Retinal pigment epithelial cell (primary cell): ENCODE results near the gene STXBP6.

Experiments used
- DNase-seq: peaks from one replicate; pipeline ENCODE4 v3.0.0-alpha.2; 2010; ENCODE audit warnings: low read depth
- H3K4me3 ChIP-seq: 2 replicates; pipeline ENCODE4 v1.5.1; 2011; ENCODE audit warnings: mild to moderate bottlenecking, low read length, control low read depth, moderate library complexity
- TF ChIP-seq, protein P1 (sequence below): conservative IDR thresholded peaks from 2 replicates; pipeline ENCODE4 v1.5.1; 2011; ENCODE audit warnings: low read depth, low read length, control low read depth, inconsistent platforms

The STXBP6 gene

DNA sequence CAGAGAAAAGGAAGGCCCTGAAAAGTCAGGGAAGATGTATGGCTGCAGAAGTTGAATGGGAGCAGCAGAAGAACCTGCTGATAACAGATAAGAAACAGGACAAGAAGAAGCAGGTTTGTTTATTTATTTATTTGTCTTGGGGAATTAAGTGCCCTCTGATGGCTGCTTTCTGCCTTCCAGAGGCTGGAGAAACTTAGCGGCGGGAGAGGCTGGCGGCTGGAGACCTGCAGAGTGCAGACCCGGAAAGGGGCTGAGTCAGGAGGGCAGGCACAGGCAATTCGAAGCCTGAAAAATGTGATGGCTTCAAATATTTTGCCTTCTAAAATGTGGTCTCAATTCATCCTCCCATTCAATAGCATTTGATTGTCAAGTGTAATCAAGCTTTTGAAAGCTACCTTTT is 247.7 kb downstream of the STXBP6 start:
- H3K4me3 ChIP-seq = no peak overlapping the region
- DNase-seq = no peak
- TF ChIP-seq, protein P1, sequence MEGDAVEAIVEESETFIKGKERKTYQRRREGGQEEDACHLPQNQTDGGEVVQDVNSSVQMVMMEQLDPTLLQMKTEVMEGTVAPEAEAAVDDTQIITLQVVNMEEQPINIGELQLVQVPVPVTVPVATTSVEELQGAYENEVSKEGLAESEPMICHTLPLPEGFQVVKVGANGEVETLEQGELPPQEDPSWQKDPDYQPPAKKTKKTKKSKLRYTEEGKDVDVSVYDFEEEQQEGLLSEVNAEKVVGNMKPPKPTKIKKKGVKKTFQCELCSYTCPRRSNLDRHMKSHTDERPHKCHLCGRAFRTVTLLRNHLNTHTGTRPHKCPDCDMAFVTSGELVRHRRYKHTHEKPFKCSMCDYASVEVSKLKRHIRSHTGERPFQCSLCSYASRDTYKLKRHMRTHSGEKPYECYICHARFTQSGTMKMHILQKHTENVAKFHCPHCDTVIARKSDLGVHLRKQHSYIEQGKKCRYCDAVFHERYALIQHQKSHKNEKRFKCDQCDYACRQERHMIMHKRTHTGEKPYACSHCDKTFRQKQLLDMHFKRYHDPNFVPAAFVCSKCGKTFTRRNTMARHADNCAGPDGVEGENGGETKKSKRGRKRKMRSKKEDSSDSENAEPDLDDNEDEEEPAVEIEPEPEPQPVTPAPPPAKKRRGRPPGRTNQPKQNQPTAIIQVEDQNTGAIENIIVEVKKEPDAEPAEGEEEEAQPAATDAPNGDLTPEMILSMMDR = no peak

- no peak overlapping the region for H3K4me3 ChIP-seq
- TF ChIP-seq, protein P1 = no peak
These were observed 248.9 kb downstream of the STXBP6 start for GRCh38 chr14:24801024-24801423.

DNA sequence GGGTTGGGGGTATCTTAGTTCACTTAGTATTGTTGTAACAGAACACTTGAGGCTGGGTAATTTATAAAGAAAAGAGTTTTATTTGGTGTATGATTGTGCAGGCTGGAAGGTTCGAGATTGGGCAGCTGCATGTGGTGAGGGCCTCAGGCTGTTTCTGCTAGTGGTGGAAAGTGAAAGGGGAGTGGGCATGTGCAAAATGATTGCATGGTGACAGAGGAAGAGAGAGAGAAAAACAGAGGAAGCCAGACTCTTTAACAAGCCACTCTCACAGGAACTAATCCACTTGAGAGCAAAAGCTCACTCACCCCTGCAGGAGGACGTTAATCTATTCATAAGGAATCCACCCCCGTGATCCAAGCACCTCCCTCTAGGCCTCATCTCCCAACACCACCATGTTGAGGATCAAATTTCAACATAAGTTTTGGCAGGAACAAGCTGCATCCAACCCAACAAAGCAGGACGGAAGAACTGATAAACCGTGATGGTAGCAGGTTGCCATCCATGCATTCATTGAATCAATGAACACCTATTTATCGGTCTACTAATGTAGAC is 251.0 kb downstream of the STXBP6 start:
- DNase-seq = no peak
- H3K4me3 ChIP-seq = no peak overlapping the region
- TF ChIP-seq, protein P1 = no peak

More at GRCh38 chr14:24801024-24801423, 248.9 kb downstream of the STXBP6 start:
- DNase-seq = no peak

DNA sequence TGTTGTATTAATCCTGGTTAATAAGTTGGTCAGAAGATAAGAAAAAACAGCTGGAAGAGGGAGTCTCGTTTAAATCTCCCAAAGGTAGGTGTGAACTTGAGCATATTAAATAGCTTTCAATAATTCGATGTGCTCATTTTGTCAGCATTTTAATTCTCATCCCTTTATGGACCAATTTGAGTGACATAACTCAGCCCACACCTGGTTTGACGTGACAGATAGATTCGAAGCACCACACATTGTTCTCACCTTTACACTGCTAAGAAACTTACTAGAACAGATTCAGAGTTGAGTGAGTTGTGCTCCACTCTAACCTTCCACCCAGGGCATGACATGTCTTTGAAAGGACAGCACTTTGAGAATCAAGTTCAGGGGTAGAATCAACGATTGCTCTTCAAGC is 254.5 kb downstream of the STXBP6 start:
- no peak overlapping the region for H3K4me3 ChIP-seq
- TF ChIP-seq, protein P1 = no peak

GRCh38 chr14:24794644-24795305 is 255.2 kb downstream of the STXBP6 start:
- DNase-seq = no peak
- H3K4me3 ChIP-seq = no peak overlapping the region
- TF ChIP-seq, protein P1 = no peak

More for the DNA sequence above, 254.5 kb downstream of the STXBP6 start:
- DNase-seq = no peak

DNA sequence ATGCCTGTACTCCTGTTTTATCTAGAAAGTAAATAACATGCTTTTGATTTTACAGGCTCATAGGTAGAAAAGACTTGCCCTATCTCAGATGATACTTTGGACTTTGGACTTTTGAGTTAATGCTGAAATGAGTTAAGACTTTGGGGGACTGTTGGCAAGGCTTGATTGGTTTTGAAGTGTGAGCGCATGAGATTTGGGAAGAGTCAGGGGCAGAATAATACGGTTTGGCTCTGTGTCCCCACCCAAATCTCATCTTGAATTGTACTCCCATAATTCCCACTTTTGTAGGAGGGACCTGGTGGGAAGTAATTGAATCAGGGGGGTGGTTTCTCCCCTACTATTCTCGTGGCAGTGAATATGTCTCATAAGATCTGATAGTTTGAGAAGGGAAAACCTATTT is 259.8 kb downstream of the STXBP6 start:
- TF ChIP-seq, protein P1 = no peak
- no peak overlapping the region for H3K4me3 ChIP-seq
- DNase-seq = no peak

DNA sequence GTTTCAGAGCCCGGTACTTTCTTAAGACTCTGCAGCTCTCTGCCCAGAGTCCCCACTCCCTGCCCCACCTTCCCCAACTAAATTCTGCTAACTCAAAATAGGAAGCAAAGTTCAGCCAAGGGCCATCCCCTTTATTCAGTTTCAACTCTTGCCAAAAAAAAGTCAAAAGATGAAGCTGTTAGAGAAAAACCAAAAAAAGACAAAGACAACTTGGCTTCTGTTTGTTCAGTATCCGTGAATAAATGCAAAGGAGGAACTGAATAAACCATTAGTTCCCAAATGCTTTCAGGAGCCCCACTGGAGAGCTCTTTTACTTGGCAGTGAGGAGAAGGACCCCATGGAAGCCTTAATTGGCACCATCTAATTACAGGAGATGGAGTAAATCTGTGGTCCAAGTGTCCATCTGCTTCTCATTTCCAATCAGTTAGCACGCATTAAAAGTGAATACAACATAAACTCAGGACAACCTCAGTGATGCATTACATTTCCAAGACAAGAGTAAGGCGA is 260.5 kb downstream of the STXBP6 start:
- TF ChIP-seq, protein P1 = no peak
- no peak overlapping the region for H3K4me3 ChIP-seq
- DNase-seq = no peak
